Colonic mucosa (tissue), 4 donors: ENCODE measurements around the gene SLC38A8. TPM values are rescaled to one million over a fixed set of nuclear protein-coding genes. Genes with fewer than 3 reads are reported as not detected.

Experiments
- DNase-seq: peaks from one replicate; pipeline ENCODE4 v3.0.0-alpha.2; 2020
- H3K27ac ChIP-seq: fragments of 200-600 bp; one replicate; pipeline ENCODE4 v1.8.0; 2021
- H3K27me3 ChIP-seq: fragments of 200-600 bp; one replicate; pipeline ENCODE4 v1.8.0; 2021
- H3K36me3 ChIP-seq: fragments of 200-600 bp; one replicate; pipeline ENCODE4 v1.8.0; 2021
- H3K4me1 ChIP-seq: fragments of 200-600 bp; one replicate; pipeline ENCODE4 v1.8.0; 2021; ENCODE audit warnings: mild to moderate bottlenecking
- H3K4me3 ChIP-seq: fragments of 200-600 bp; one replicate; pipeline ENCODE4 v1.8.0; 2021
- H3K9ac ChIP-seq, 2 donors: one replicate each; pipeline ENCODE4 v1.7.0; 2013; ENCODE audit warnings: control low read depth in 2 of 2, low read depth in 2 of 2, low read length in 2 of 2
- H3K9me3 ChIP-seq: fragments of 200-600 bp; one replicate; pipeline ENCODE4 v1.8.0; 2021
- intact Hi-C: fragments of 100-400 bp; cut with DNase I; formaldehyde crosslinking; loops from one replicate; pipeline ENCODE4 v1.14.1; 2022
- total RNA-seq, 2 donors: library from RNA; stranded (reverse); fragmentation: NEBNext Ultra II Directional in 1 of 2; extraction: Animal tissue kit (Norgen Biotek cat#: 25700) in 1 of 2; gene quantifications; one replicate each; pipeline ENCODE4 v1.2.1, GENCODE V29; 2021
- TF ChIP-seq, protein P1 (sequence below): fragments of 200-600 bp; IDR thresholded peaks from one replicate; pipeline ENCODE4 v1.8.0; 2022; ENCODE audit warnings: antibody characterized with exemption, mild to moderate bottlenecking
- donor health status: healthy.
- donor health status: DM: no; HTN: no; CAD: no.
- donor health status: DM: no; HTN: no; CAD: no.

The SLC38A8 gene
- total RNA-seq, 2 donors from 2014 or later: not detected

DNA sequence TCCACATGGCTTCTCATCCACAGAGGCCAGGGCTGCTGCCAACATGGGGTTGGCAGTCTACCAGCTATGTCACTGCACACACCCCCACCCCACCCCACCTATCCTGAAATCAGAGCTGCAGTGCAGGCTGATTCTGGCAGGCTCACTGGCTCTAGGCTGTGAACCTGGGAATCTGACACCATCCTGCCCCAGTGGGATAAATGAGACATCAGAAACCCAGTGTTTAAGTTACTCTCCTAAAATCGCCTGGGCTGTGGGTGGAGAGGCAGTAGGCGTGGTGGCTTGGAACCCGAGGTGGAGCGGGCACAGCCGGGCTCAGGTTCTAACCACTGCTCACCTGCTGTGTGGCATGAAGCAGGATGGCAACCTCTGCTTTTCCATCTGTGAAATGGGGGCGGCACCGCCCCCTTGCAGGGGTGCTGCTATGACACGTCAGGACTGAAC lies 5.6 kb downstream of the SLC38A8 start:
- no peak for DNase-seq
- Histone ChIP-seq H3K27me3 (no peaks in the 10 kb centered on the region), H3K36me3 (no peaks in the 10 kb centered on the region), H3K4me1 (no peaks in the 10 kb centered on the region), H3K9ac (no peak overlapping the region), H3K27ac (no peak overlapping the region), H3K4me3 (no peak overlapping the region), H3K9me3 (no peaks in the 10 kb centered on the region)
- TF ChIP-seq, protein P1, sequence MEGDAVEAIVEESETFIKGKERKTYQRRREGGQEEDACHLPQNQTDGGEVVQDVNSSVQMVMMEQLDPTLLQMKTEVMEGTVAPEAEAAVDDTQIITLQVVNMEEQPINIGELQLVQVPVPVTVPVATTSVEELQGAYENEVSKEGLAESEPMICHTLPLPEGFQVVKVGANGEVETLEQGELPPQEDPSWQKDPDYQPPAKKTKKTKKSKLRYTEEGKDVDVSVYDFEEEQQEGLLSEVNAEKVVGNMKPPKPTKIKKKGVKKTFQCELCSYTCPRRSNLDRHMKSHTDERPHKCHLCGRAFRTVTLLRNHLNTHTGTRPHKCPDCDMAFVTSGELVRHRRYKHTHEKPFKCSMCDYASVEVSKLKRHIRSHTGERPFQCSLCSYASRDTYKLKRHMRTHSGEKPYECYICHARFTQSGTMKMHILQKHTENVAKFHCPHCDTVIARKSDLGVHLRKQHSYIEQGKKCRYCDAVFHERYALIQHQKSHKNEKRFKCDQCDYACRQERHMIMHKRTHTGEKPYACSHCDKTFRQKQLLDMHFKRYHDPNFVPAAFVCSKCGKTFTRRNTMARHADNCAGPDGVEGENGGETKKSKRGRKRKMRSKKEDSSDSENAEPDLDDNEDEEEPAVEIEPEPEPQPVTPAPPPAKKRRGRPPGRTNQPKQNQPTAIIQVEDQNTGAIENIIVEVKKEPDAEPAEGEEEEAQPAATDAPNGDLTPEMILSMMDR: no peak
- intact Hi-C loops: no loop called here

DNA sequence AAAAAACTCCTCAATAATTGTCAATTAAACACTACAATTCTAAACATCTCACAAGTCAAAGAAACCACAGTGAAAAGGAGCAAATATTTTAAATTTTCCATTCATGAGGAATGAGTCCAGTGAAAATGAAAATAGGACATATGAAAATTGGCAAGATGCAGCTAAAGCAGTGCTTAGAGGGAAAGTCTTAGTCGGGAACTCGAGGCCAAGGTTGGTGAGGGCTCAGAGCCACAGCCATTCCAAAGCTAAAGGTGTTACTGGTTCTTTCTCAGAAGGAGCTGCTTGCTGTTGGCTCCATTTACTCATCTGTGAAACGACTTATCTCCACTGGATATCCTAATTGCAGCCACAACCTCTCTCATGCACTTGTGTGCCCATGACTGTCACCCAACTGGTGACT lies 6.5 kb downstream of the SLC38A8 start:
- Histone ChIP-seq H3K4me3 (no peak overlapping the region), H3K9me3 (no peaks in the 10 kb centered on the region), H3K4me1 (no peaks in the 10 kb centered on the region), H3K27me3 (no peaks in the 10 kb centered on the region), H3K27ac (no peak overlapping the region), H3K36me3 (no peaks in the 10 kb centered on the region), H3K9ac (no peak overlapping the region)
- intact Hi-C loops: no loop called here
- no peak for DNase-seq
- TF ChIP-seq, protein P1: no peak

DNA sequence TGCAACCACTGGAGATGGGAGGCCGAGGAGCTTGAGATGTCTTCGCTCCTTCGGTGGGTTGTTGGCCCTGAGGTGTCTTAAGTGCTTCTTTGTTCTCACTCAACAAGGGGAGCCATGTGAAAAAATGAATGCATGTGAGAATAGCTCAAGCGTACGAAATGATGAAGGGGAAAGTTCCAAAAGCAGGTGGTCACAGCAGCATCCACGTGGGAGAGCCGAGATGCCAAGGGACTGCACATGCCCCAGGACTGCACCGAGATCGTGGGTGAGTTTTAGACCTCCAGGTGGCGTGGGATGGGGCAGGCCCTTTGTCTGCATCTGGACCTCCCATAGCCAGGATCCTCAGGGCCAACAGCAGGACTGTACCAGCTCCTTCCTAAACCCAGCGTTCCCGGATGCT lies 8.1 kb downstream of the SLC38A8 start:
- intact Hi-C loops: no loop called here
- H3K4me1 ChIP-seq: no peaks in the 10 kb centered on the region
- H3K36me3 ChIP-seq: no peaks in the 10 kb centered on the region
- TF ChIP-seq, protein P1: no peak
- DNase-seq: no peak
- H3K9me3 ChIP-seq: no peaks in the 10 kb centered on the region
- H3K4me3 ChIP-seq: no peak overlapping the region
- no peak overlapping the region for H3K27ac ChIP-seq
- H3K9ac ChIP-seq: no peak overlapping the region
- H3K27me3 ChIP-seq: no peaks in the 10 kb centered on the region

DNA sequence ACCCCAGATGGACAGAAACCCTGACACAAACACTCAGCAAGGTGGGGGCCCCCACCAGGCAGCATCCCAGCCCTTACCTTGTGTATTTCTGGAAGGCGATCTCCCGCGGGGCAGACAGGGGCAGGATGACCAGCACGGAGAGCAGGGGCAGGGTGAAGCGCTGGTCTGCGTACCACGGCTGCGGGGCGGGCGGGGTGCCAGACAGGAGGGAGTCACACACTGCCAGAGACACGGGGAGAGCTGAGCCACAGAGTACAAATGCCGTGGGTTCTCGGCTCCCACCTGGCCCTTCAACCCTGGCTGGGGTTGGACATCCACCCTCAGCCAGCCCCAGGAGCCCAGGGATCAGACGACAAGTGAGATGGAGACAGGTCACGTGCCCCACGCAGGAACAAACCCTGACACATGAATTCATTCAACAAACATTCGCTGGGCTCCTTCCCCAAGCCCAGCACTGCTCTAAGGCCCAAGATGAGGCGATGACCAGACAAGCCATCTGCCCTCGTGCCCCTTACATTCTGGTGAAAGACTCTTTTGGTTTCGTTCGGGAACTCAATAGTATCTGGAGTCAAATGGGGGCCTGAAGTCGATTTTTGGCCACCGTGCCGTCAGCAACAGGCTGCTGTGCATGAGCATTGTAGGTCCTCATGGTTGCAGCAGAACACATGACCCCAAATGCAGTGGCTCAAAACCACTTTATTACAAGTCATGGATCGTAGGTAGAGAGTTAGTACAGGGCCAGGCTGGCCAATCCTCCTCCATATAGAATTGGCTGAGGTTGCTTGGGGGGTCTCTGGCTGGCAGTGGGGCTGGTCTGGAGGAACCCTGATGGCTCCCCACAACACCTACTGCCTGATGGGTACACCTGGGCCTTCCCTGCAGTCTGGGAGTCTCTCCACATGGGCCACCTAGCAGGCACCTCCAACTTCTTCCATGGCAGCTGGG lies 9.1 kb downstream of the SLC38A8 start:
- H3K9ac ChIP-seq: no peak overlapping the region
- no peak overlapping the region for H3K4me3 ChIP-seq
- no peaks in the 10 kb centered on the region for H3K9me3 ChIP-seq
- no peaks in the 10 kb centered on the region for H3K4me1 ChIP-seq
- H3K36me3 ChIP-seq: no peaks in the 10 kb centered on the region
- no peaks in the 10 kb centered on the region for H3K27me3 ChIP-seq
- intact Hi-C loops: no loop called here
- no peak for DNase-seq
- no peak overlapping the region for H3K27ac ChIP-seq
- TF ChIP-seq, protein P1: no peak

DNA sequence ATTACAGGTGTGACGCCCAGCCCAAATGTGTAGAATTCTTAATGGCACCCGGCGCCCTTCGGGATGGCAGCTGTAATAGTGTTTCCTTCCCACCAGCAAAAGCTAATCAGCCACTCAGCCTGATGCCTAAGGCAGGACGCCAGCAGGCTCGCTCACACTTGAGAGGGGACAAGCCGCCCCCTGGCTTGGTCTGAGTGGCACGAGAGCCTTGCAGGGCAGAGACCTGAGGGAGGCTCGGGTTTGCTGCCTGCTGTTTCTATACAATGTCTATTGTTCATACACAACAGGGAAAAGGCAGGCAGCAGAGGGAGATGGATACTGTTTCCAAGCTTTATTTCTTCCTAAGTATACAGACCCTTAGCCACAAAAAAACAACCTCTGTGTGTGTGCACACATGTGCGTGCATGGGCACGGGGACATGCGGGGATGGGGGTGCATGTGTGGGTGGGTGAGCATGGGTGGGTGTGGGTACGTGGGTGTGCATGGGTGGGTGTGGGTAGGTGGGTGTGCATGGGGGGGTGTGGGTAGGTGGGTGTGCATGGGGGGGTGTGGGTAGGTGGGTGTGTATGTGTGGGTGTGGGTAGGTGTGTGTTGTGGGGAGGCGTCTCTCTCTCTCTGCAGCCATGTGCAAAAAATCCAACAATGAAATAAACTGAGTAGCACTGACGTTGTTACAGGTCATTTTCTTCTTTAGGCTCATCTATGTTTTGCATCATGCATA lies 10.0 kb downstream of the SLC38A8 start:
- H3K27me3 ChIP-seq: no peaks in the 10 kb centered on the region
- H3K27ac ChIP-seq: no peak overlapping the region
- H3K9me3 ChIP-seq: no peaks in the 10 kb centered on the region
- TF ChIP-seq, protein P1: no peak
- no peak overlapping the region for H3K9ac ChIP-seq
- intact Hi-C loops: no loop called here
- H3K36me3 ChIP-seq: no peaks in the 10 kb centered on the region
- H3K4me1 ChIP-seq: no peaks in the 10 kb centered on the region
- no peak for DNase-seq
- H3K4me3 ChIP-seq: no peak overlapping the region
